ENCODE measurements around the gene GSX1.

GSX1 gene

DNA sequence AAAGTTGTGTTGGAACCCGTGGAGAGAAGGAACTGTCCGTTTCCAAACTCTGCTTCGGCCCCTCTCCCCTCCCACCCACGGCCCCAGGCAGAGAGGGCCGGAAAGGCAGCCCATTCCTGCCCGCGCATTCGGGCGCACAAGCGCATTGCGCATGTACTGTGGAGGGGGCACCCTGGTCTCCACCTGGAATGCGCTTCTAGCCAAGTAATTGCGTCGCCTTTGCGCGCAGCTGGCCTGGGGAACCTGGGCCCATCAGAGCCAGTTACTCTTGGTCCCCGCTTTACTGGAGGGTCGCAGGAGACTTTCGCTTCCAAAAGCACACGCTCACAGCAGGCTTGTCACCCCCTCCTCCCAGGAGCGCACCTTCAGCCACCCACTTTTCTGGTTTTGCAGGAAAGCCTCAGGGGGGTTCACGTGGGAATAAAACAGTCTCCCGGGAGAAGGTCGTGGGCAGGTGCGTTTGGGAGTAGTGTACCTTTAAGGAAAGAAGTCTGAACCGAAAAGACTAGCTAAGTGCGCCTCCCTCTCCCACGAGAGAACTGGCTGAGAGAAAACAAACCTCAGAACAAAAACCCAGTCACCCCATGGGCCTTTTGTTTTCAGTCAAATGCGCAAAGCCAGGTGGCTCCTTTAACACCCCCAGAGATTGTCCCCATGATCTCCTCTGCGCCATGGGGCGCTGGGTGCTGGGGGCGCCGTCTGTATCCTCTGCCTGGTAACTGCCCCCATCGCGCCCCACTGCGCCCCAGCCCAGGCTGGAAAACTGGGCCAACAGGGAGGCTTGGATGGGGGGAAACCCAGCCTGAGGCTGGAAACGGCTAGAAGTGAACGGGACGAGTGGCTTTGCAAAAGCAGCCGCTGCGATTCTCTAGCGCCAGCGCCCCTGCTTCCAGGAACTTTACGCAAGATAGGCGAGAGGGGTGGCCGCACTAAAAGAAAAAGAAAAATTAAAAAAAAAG, 28.5 kb downstream of the GSX1 start:
- TF ChIP-seq, protein P1, sequence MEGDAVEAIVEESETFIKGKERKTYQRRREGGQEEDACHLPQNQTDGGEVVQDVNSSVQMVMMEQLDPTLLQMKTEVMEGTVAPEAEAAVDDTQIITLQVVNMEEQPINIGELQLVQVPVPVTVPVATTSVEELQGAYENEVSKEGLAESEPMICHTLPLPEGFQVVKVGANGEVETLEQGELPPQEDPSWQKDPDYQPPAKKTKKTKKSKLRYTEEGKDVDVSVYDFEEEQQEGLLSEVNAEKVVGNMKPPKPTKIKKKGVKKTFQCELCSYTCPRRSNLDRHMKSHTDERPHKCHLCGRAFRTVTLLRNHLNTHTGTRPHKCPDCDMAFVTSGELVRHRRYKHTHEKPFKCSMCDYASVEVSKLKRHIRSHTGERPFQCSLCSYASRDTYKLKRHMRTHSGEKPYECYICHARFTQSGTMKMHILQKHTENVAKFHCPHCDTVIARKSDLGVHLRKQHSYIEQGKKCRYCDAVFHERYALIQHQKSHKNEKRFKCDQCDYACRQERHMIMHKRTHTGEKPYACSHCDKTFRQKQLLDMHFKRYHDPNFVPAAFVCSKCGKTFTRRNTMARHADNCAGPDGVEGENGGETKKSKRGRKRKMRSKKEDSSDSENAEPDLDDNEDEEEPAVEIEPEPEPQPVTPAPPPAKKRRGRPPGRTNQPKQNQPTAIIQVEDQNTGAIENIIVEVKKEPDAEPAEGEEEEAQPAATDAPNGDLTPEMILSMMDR (IDR thresholded peaks at IDR 0.05; ENCODE audit: control insufficient read depth, insufficient read depth, low read depth, low read length, missing control alignments), result no peak
- no peak for DNase-seq (ENCODE audit: low read depth)
- no peak overlapping the region for H3K4me3 ChIP-seq (ENCODE audit: control insufficient read depth, low read depth, low read length)

DNA sequence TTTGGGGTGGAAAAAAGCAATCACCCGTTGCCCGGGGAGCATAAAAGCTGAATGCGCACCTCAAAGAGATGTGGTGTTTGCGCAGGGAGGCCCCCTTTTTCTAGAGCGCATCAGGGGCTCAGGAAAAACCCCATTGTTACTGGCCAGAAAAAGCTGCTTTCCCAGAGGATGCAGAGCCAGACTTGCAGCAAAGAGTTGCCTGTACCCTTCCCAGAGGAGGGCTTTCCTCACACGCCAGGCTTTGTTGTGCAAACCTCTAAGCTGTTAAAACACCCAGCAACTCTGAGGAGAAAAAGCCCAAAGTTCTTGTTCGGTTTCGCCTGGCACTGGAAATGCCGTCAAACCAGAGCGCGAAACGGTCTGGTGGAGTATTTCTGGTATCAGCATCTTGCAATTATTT, 29.3 kb downstream of the GSX1 start:
- DNase-seq (ENCODE audit: low read depth), result no peak
- no peak overlapping the region for H3K4me3 ChIP-seq (ENCODE audit: control insufficient read depth, low read depth, low read length)
- TF ChIP-seq, protein P1 (IDR thresholded peaks at IDR 0.05; ENCODE audit: control insufficient read depth, insufficient read depth, low read depth, low read length, missing control alignments), result no peak

DNA sequence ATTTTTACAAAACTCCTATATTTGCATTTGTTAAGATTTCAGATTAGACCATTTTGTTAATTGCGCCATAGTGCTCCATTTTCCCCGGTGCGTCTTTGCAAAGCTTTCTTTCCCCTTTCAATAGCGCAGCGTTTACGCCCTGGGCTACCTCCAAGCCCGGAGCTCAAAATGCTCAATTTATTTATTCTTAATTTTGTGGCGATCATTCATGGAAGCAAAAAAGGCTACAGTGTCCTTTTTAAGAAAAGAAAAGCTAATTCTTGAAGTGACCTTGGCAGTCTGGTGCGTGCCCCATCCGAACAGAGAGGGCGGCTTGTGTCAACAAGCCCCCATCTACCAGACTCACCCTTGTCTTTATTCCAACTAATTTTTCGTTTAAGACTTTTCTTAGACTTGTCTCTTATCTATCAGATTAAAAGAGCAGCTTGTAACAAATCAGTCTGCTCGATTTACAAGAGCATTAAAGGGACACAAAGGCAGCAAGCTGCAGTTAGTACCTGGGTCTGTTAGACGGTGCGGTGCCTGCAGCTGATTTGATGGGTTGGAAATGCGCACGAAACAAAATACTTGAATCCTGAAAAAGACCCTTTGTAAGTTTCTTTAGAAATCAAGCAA, 30.1 kb downstream of the GSX1 start:
- TF ChIP-seq, protein P1 (IDR thresholded peaks at IDR 0.05; ENCODE audit: control insufficient read depth, insufficient read depth, low read depth, low read length, missing control alignments), result no peak
- no peak overlapping the region for H3K4me3 ChIP-seq (ENCODE audit: control insufficient read depth, low read depth, low read length)

DNA sequence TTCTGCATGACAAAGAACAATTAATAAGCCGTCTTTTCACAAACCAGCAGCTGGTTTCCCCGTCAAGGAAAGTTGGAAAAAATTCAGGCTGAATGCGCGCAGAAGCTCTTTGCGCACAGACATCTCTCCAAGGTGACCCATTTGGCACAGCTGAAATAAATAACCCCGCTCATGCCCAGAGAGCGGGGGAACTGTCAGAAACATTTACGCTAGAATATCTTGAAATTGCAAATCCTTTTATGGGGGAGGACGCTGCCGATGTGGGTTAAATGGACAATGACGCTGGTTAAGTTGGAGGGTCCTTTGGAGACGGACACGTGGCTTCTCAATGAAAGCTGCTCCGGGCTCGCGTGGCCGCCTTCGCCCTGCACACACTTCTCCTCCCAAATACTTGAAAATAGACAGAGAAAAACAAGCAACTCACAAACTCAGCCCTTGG, 30.6 kb downstream of the GSX1 start:
- TF ChIP-seq, protein P1 (IDR thresholded peaks at IDR 0.05; ENCODE audit: control insufficient read depth, insufficient read depth, low read depth, low read length, missing control alignments), result no peak
- no peak for DNase-seq (ENCODE audit: low read depth)
- no peak overlapping the region for H3K4me3 ChIP-seq (ENCODE audit: control insufficient read depth, low read depth, low read length)

More for the DNA sequence above, 30.1 kb downstream of the GSX1 start:
- no peak for DNase-seq (ENCODE audit: low read depth)

DNA sequence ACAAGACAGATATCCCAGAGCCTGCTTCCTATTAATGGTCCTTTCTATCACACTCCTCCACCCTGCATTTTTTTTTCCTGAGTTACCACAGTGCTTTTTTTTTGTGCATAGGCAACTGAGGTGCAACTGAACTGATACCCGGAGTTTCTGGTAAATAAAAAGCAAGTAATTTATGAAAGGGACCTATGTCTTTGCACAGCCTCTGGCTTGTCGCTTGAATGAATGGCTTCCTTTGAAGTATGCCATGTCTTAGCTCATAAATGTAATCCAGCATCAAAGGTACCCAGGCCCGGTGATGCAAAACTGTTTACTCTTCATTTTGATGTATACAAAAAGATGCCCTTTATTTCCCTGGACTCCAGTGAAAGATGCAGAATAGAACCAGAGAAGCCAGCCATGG, 31.8 kb downstream of the GSX1 start:
- TF ChIP-seq, protein P1 (IDR thresholded peaks at IDR 0.05; ENCODE audit: control insufficient read depth, insufficient read depth, low read depth, low read length, missing control alignments), result no peak
- no peak for DNase-seq (ENCODE audit: low read depth)
- H3K4me3 ChIP-seq (ENCODE audit: control insufficient read depth, low read depth, low read length), result no peak overlapping the region

DNA sequence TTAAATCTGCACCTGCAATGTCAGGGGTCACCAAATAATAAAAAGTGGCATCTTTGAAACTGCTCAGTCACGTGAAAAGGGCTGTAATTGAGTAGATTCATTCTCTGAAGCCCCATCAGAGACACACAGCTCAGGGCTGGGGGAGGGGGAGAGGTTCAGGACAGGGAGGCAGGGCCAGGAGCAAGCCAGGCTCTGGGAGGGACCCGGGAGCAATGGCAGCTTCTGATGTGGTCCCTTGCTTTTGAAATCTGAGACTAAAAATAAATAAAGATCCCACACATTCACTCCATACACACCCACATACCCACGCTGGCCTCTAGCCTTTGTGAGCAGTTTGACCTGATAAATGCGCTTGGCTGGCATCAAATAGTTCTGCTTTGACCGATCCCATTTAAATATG, 32.8 kb downstream of the GSX1 start:
- no peak overlapping the region for H3K4me3 ChIP-seq (ENCODE audit: control insufficient read depth, low read depth, low read length)
- no peak for DNase-seq (ENCODE audit: low read depth)
- TF ChIP-seq, protein P1 (IDR thresholded peaks at IDR 0.05; ENCODE audit: control insufficient read depth, insufficient read depth, low read depth, low read length, missing control alignments), result no peak

Measured in AG09309 (cell line).